OCI-M2 (cell line): ENCODE results near the gene RGS10.

Experiments used
- DNase-seq: peaks from one replicate; lab custom pipeline; 2025; ENCODE audit not compliant: unreplicated experiment; lab: John Stamatoyannopoulos, UW

RGS10 gene

GRCh38 chr10:119520283-119520682 lies 22.2 kb downstream of the RGS10 start:
- no peak for DNase-seq

- no peak for DNase-seq
These were observed 23.6 kb downstream of the RGS10 start for GRCh38 chr10:119518936-119519335.

DNA sequence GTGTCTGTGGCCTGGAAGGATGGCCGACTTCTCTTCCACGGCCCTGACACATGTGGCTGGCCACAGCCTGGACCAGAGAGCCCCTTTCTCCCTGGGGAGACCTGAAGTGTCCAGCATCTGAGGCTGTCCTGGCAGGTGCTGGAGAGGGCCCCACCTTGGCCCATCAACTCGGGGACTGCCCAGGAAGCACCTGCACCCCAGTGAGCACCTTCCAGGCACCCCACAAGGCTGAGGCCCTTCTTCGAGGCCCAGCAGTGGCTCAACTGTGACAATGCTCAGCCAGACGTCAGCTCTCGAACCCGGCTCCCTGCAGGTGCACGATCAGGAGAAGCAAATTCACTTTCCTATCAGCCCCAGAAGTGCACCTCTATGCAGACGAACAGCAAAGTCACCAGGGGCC lies 24.3 kb downstream of the RGS10 start:
- DNase-seq, result no peak

GRCh38 chr10:119517235-119518141 lies 25.0 kb downstream of the RGS10 start:
- DNase-seq, result no peak

DNA sequence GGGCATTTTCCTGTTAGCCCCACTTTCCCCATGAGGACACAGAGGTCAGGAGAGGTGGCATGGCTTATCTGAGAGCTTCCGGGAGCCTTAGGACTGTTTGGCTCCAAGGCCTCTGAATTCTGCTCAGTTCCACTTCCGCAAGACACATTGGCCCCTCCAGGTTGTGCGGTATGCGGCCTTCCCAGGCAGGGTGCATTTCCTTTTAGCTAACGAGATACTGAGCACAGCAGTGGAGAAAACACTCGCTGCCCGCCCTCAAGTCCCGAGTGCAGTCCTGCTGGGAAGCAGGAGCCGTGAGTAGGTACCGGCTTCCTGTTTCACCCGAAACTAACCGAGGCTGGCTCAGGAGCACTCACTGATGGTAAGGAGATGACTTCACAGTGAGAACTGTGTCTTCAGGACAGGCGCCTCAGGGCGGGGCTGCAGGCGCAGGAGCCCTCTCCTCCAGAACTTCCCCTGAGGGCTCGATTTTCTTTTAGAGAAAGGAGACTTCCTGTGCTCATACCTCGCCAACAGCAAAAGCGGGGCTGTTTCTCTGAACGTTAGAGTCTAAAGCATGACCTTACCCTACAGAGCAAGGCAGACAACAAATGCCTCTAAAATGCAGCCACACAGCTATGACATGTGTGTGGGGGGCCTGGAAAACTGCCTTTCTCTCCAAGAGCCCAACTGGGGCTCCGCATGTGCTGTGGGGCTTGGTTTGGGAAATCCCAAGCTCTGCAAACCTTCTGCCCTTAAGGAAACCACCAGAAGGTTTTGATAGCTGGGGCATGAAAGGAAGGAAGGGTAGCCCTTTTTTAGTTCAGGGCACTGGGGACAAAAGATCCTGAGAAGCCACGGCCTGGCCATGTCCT lies 25.9 kb downstream of the RGS10 start:
- DNase-seq, result no peak

GRCh38 chr10:119515511-119516045 lies 26.9 kb downstream of the RGS10 start:
- DNase-seq, result no peak

DNA sequence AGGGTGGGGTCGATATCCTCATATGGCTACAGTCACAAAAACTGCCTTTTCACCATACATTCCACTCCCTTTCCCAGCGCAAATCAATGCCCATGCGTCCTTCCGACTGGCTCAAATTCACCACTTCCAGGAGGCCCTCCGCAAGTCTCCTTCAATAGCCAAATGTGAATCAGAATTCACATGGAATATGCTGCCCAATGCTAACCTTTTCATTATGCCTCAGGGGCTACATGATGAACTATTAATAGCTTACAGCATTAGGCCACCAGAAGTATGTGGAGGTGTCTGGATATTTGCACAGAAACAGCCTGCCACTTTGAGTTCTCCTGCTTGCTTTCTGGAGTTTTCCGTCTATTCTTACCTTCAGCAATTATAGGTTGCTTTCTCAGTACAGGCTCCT lies 27.7 kb downstream of the RGS10 start:
- DNase-seq, result no peak

DNA sequence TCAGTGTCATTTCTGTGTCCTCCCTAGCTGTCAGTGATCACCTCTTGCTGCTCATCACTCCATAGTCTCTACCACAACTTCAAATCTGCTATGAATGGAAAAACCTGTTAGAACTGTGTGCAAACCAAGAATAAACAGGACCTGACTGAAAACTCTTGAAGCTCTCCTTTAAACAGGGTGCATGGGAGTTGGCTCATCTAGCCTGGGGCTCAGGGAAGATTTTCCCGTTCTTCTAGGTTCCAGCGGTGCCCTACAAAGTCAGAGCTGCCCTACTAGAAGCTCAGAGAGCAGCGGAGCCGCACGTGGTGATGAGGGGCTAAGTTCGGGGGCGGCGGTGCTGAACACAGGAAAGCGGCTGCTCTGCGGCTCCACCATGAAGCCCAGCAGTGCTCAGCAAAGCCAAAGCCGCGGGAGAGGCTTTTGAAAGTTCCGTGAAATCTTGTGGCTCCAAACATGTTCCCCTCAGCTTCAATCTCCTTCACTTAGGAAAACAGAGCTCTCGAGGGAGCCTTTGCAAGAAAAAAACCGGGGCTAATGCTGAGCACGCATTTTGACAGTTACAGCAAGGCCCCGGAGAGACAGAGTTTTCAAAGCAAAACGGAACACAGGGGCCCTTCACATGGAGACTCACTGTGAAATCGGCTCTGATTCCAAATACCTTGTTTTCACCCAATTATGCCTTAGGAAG lies 30.5 kb downstream of the RGS10 start:
- no peak for DNase-seq

DNA sequence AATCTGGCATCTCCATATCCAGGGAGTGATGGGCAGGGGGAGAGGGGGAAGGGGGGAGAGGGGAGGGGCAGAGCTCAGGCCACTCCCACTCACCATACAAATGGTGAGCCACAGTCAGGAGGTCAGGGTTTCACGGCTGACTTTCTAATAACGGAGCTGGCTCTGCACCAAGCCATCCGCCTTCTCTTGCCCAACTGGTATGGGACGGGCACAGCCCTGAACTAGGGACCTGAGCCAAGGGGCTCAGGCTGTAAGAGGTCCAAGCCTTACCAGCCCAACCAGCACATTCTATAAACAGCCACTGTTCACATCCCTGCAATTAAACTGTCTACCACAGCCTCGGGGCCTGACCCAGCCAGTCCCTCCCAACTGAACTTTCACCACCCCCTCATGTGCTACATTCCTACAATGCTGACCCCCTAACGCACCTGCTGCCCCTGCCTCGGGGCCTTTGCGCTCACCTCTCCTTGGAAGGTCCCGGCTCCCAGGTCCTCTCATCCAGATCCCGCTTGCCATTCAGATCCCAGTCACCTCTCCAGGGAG lies 32.5 kb downstream of the RGS10 start:
- no peak for DNase-seq

DNA sequence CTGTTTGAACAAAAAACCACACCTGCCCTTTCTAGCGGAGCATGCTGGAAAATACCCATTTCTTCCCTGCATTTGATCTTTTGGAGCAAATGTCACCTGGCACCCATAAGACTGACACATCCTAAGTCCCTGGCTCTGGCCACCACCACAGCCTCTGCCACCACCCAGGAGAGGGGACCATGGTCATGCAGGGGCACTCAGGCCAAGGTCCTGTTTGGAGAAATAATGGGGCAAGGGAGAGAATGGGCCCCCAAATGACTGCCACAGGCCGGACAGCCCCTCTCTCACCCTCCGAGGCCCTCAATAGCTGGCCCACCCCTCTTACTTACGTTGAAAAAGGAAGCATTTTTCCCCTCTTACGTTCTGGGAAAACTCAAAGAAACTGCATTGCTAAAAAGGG lies 35.4 kb downstream of the RGS10 start:
- no peak for DNase-seq

DNA sequence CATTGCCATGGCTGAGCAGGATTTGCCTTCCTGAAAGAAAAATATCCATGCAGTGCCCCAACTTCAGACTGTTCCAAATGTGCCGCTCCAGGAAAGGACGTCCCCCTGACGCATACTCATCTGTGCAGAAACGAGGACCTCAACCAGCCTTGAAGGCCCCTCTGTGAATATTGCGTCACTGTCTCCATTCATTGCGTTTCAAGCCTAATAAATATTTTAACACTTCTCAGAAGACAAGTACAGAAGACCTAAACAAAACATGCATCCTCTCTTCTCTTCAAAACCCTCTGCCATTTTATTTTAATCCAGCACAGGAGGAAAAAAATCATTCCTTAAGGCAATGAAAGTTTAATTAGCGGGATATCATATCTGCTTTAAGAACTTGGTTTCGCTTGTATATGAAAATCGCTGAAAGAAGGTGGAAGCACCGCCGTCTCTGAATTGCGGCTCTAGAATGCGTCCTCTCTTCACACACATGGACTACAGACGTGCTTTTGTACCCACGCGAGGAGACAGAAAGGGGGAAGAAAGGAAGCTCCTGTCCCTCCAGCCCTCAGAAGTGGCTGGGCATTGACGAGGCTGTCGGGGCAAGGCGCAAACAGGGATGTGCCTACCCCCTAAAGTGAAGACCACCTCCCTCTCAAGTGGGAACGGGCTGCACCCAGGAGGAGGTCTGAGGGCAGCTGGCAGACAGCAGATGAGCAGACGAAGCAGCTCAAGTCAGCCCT lies 36.8 kb downstream of the RGS10 start:
- no peak for DNase-seq

DNA sequence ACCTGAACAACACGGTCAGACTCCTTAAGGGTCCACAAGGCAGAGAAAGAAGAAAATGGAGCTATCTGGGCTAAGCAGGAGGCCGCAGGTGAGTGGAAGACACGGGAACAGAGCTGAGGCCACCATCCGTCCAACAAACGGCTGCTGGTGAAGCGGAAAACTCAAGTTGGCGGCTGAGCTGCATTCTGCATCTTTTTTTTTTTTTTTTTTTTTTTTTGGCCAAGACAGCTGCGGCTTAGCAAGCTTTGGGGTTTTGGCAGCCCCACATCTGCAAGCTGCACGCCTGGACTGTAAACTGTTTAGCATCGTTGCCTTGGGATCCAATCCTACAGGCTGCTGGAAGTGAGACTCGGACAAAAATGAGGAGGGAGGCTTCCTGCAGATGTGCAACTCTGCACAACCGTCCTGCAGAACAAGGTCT lies 37.4 kb downstream of the RGS10 start:
- no peak for DNase-seq

- no peak for DNase-seq
These were observed 37.9 kb downstream of the RGS10 start for GRCh38 chr10:119504651-119505050.

GRCh38 chr10:119503821-119504220 lies 38.7 kb downstream of the RGS10 start:
- no peak for DNase-seq

GRCh38 chr10:119502618-119503155 lies 39.8 kb downstream of the RGS10 start:
- DNase-seq, result no peak

DNA sequence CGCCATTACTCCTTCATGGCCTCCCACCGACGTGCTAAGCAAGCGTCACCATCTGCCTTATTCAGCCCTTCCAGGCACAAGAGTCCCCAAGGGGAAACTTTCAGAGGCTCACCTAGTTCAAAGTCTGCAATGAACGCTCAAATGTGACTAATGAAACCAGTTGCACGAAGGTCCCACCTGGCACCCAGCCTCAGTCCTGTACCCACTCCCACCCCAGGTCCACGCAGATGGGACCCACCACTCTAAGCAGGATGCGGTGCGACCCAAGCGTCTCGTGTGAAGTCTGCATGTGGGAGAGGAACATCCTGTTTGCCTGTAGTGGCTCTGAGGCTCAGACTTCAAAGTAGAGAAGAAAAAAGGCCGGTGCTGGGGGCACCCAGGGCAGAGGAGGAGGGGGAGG lies 40.3 kb downstream of the RGS10 start:
- no peak for DNase-seq

DNA sequence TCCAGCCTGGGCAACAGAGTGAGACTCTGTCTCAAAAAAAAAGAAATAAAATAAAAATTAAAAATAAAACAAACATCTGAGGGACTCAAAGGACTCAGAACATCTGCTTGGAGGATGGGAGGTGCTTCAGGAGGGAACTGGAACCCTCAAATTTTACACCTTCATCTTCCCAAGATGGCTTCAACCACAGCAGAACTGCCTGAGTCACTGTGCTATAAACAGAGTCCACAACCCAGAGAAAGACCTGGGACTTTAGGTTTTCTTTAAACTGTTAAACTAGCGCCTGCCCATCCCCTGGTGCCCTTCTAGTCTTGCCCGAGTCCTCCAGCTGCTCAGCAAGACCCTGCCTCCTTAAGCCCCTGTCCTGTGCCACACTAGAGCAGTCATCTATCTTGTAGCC lies 40.8 kb downstream of the RGS10 start:
- no peak for DNase-seq

DNA sequence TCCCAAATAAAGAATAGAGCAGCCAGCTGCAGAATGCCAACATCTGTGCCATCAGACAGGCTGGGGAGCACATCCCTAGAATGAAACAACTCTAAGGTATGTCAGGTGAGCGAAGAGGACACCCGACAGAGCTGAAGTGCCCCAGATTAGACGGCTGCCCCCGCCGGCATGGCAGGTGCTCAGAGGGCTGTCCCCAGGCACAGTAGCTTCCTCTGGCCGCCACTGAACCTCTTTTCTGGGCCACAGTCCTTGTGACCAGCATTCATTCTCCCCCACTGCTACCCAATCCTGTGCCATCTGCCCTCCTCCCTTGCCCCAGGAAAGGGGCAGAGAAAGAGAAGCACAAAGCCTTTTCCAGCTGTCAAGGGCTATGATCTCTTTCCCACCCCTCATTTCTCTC lies 41.7 kb downstream of the RGS10 start:
- no peak for DNase-seq

GRCh38 chr10:119500123-119500795 lies 42.3 kb downstream of the RGS10 start:
- no peak for DNase-seq

DNA sequence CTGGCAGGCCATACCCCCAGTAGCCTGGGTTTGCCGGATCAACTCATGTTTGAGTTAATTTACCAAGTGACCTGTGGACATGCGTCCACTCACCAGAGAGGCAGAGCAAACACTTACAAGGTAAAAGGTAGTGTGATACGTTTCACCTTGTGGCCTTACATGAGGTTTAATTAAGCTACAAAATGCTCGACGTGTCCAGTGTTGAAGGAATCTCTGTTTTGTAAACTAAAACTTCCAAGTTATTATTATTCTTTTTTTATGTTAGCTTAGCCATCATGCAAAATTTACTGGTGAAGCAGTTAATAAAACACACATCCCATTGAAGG lies 42.9 kb downstream of the RGS10 start:
- DNase-seq, result no peak
